Mesenchymal stem cell (in vitro differentiated cells and primary cell): ENCODE measurements around the gene RAE1.

Experiments used
- DNase-seq: peaks from one replicate; pipeline ENCODE4 v3.0.0-alpha.2; 2013
- H2AFZ ChIP-seq: one replicate; pipeline ENCODE4 v1.6.1; 2013; ENCODE audit warnings: low read depth, mild to moderate bottlenecking, control low read depth, inconsistent platforms, low read length, moderate library complexity
- H2AK5ac ChIP-seq: 2 replicates; pipeline ENCODE4 v1.6.1; 2013; ENCODE audit warnings: low read length, moderate library complexity, mild to moderate bottlenecking, inconsistent platforms; ENCODE audit not compliant: severe bottlenecking
- H2BK120ac ChIP-seq: one replicate; pipeline ENCODE4 v1.6.1; 2013; ENCODE audit warnings: low read depth, mild to moderate bottlenecking, inconsistent platforms, low read length, moderate library complexity
- H2BK12ac ChIP-seq, 2 experiments: one replicate each; pipeline ENCODE4 v1.6.1; 2013; ENCODE audit warnings: inconsistent platforms in 2 of 2, low read length in 2 of 2, mild to moderate bottlenecking in 2 of 2, moderate library complexity in 2 of 2, control low read depth in 1 of 2
- H2BK15ac ChIP-seq: one replicate; pipeline ENCODE4 v1.6.1; 2013; ENCODE audit warnings: mild to moderate bottlenecking, low read depth, inconsistent platforms; ENCODE audit not compliant: poor library complexity, severe bottlenecking
- H2BK5ac ChIP-seq: 2 replicates; pipeline ENCODE4 v1.6.1; 2013; ENCODE audit warnings: low read depth, mild to moderate bottlenecking, low read length, control low read depth, inconsistent platforms; ENCODE audit not compliant: poor library complexity, severe bottlenecking
- H3K14ac ChIP-seq, 2 experiments: one replicate each; pipeline ENCODE4 v1.6.1; 2013; ENCODE audit warnings: inconsistent platforms in 2 of 2, low read length in 2 of 2, control low read depth in 1 of 2, mild to moderate bottlenecking in 1 of 2, moderate library complexity in 1 of 2
- H3K18ac ChIP-seq, 2 experiments: one replicate each; pipeline ENCODE4 v1.6.1; 2013; ENCODE audit warnings: inconsistent platforms in 2 of 2, low read length in 2 of 2, control low read depth in 1 of 2, low read depth in 1 of 2, mild to moderate bottlenecking in 1 of 2
- H3K23ac ChIP-seq, 2 experiments: one replicate each; pipeline ENCODE4 v1.6.1; 2013; ENCODE audit warnings: inconsistent platforms in 2 of 2, low read length in 2 of 2, mild to moderate bottlenecking in 2 of 2, moderate library complexity in 2 of 2, control low read depth in 1 of 2
- H3K27ac ChIP-seq: 2 replicates; pipeline ENCODE4 v1.5.1; 2013; ENCODE audit warnings: mild to moderate bottlenecking, moderate library complexity, low read length, control low read depth, inconsistent platforms; ENCODE audit not compliant: poor library complexity, severe bottlenecking
- H3K27me3 ChIP-seq, 2 experiments: 2 replicates each; pipeline versions ENCODE4 v1.6.1 to v1.7.0; 2013; ENCODE audit warnings: low read length in 2 of 2, mild to moderate bottlenecking in 2 of 2, moderate library complexity in 2 of 2, control low read depth in 1 of 2, inconsistent platforms in 1 of 2; ENCODE audit not compliant: control insufficient read depth in 1 of 2, insufficient read depth in 1 of 2
- H3K36me3 ChIP-seq, 2 experiments: 2 replicates each; pipeline versions ENCODE4 v1.6.1 to v1.7.0; 2013; ENCODE audit warnings: low read length in 2 of 2, control low read depth in 1 of 2, inconsistent platforms in 1 of 2, low read depth in 1 of 2, mild to moderate bottlenecking in 1 of 2; ENCODE audit not compliant: insufficient read depth in 2 of 2, control insufficient read depth in 1 of 2
- H3K4ac ChIP-seq, 2 experiments: one replicate each; pipeline ENCODE4 v1.6.1; 2013; ENCODE audit warnings: inconsistent platforms in 2 of 2, low read length in 2 of 2, mild to moderate bottlenecking in 2 of 2, moderate library complexity in 2 of 2, control low read depth in 1 of 2, low read depth in 1 of 2
- H3K4me1 ChIP-seq: 2 replicates; pipeline ENCODE4 v1.6.1; 2013; ENCODE audit warnings: low read depth, low read length, control low read depth; ENCODE audit not compliant: control insufficient read depth, insufficient read depth
- H3K4me2 ChIP-seq: 2 replicates; pipeline ENCODE4 v1.6.1; 2013; ENCODE audit warnings: low read length, mild to moderate bottlenecking, inconsistent platforms; ENCODE audit not compliant: poor library complexity, severe bottlenecking
- H3K4me3 ChIP-seq, 2 experiments: 2 replicates each; pipeline versions ENCODE4 v1.5.1 to v1.7.0; 2013; ENCODE audit warnings: low read length in 2 of 2, mild to moderate bottlenecking in 2 of 2, control low read depth in 1 of 2, low read depth in 1 of 2; ENCODE audit not compliant: insufficient read depth in 1 of 2
- H3K79me1 ChIP-seq: replicated peaks from 2 replicates; pipeline ENCODE4 v1.6.1; 2013; ENCODE audit warnings: mild to moderate bottlenecking, control low read depth, low read length, inconsistent platforms; ENCODE audit not compliant: poor library complexity, severe bottlenecking
- H3K9ac ChIP-seq: 2 replicates; pipeline ENCODE4 v1.7.0; 2013; ENCODE audit warnings: mild to moderate bottlenecking, low read length, moderate library complexity
- H3K9me3 ChIP-seq: 2 replicates; pipeline ENCODE4 v1.7.0; 2013; ENCODE audit warnings: mild to moderate bottlenecking, low read length; ENCODE audit not compliant: control insufficient read depth
- H4K8ac ChIP-seq: one replicate; pipeline ENCODE4 v1.6.1; 2013; ENCODE audit warnings: inconsistent platforms, mild to moderate bottlenecking, low read length, moderate library complexity
- H4K91ac ChIP-seq: one replicate; pipeline ENCODE4 v1.6.1; 2013; ENCODE audit warnings: mild to moderate bottlenecking, low read length, inconsistent platforms
- WGBS: methylation state at CpG from one replicate; pipeline ENCODE4 v1.1.7; 2013; ENCODE audit warnings: mixed read lengths; 5-methylcytosine and 5-hydroxymethylcytosine counted together

RAE1 gene

GRCh38 chr20:57379263-57379647 lies 28.2 kb downstream of the RAE1 start:
- Histone ChIP-seq H3K9ac (no peak overlapping the region), H3K4ac (no peak overlapping the region), H3K4me3 (no peak overlapping the region), H3K14ac (no peak overlapping the region), H2AK5ac (no peak overlapping the region), H3K9me3 (no peaks in the 10 kb centered on the region), H2AFZ (no peak overlapping the region), H4K91ac (no peak overlapping the region), H3K23ac (no peak overlapping the region), H3K27me3 (no peaks in the 10 kb centered on the region), H4K8ac (no peak overlapping the region), H3K4me1 (no peaks in the 10 kb centered on the region), H2BK5ac (no peak overlapping the region), H3K18ac (no peak overlapping the region), H2BK15ac (no peak overlapping the region), H3K36me3 (peaks cover 46 to 65% of the 10 kb centered on the region in 2 experiments), H2BK120ac (no peak overlapping the region), H3K79me1 (peaks cover 31% of the 10 kb centered on the region), H2BK12ac (no peak overlapping the region), H3K4me2 (no peak overlapping the region), H3K27ac (no peak overlapping the region)
- 97% methylated on average over 5 of the region's 5 CpGs for WGBS
- no peak for DNase-seq

- Histone ChIP-seq H2BK15ac (no peak overlapping the region), H3K4ac (no peak overlapping the region), H3K18ac (no peak overlapping the region), H3K4me1 (no peaks in the 10 kb centered on the region), H3K4me3 (no peak overlapping the region), H4K8ac (no peak overlapping the region), H4K91ac (no peak overlapping the region), H3K9ac (no peak overlapping the region), H2AFZ (no peak overlapping the region), H3K27me3 (no peaks in the 10 kb centered on the region), H3K9me3 (no peaks in the 10 kb centered on the region), H3K79me1 (peaks cover 23% of the 10 kb centered on the region), H3K27ac (no peak overlapping the region), H3K4me2 (no peak overlapping the region), H2BK120ac (no peak overlapping the region), H2BK12ac (no peak overlapping the region), H3K23ac (no peak overlapping the region), H3K36me3 (peaks cover 43 to 58% of the 10 kb centered on the region in 2 experiments), H2AK5ac (no peak overlapping the region), H3K14ac (no peak overlapping the region), H2BK5ac (no peak overlapping the region)
- no peak for DNase-seq
- WGBS: 98% methylated on average over 10 of the region's 10 CpGs
Observed at GRCh38 chr20:57380081-57380750, 29.2 kb downstream of the RAE1 start.

GRCh38 chr20:57381596-57382503 lies 30.8 kb downstream of the RAE1 start:
- Histone ChIP-seq H2AFZ (no peak overlapping the region), H2AK5ac (no peak overlapping the region), H3K4me3 (no peak overlapping the region), H2BK12ac (no peak overlapping the region), H3K36me3 (peaks cover 39 to 41% of the 10 kb centered on the region in 2 experiments), H3K4me1 (no peaks in the 10 kb centered on the region), H3K27ac (no peak overlapping the region), H3K4me2 (no peak overlapping the region), H2BK120ac (no peak overlapping the region), H3K9ac (peak overlapping the region; percentile 33), H2BK15ac (no peak overlapping the region), H3K4ac (no peak overlapping the region), H2BK5ac (no peak overlapping the region), H3K9me3 (no peaks in the 10 kb centered on the region), H3K27me3 (no peaks in the 10 kb centered on the region), H3K23ac (no peak overlapping the region), H4K91ac (no peak overlapping the region), H3K18ac (no peak overlapping the region), H4K8ac (no peak overlapping the region), H3K79me1 (peaks cover 12% of the 10 kb centered on the region), H3K14ac (no peak overlapping the region)
- DNase-seq: peak; percentile 68
- 61% methylated on average over 19 of the region's 20 CpGs for WGBS

GRCh38 chr20:57382516-57382915 lies 31.5 kb downstream of the RAE1 start:
- no peak overlapping the region for H3K14ac ChIP-seq

More at GRCh38 chr20:57382516-57382915, 31.5 kb downstream of the RAE1 start:
- H4K8ac ChIP-seq: no peak overlapping the region
- H2AK5ac ChIP-seq: no peak overlapping the region
- H3K4ac ChIP-seq: no peak overlapping the region
- H3K23ac ChIP-seq: no peak overlapping the region
- H2BK120ac ChIP-seq: no peak overlapping the region
- no peak overlapping the region for H3K18ac ChIP-seq
- H2BK12ac ChIP-seq: no peak overlapping the region
- no peak overlapping the region for H3K27ac ChIP-seq
- no peak overlapping the region for H2AFZ ChIP-seq
- no peak overlapping the region for H3K4me3 ChIP-seq
- peak overlapping the region; percentile 33 for H3K9ac ChIP-seq
- H3K79me1 ChIP-seq: peaks cover 11% of the 10 kb centered on the region
- WGBS: 89% methylated on average over 5 of the region's 5 CpGs
- no peak overlapping the region for H3K4me2 ChIP-seq
- no peaks in the 10 kb centered on the region for H3K27me3 ChIP-seq
- H2BK5ac ChIP-seq: no peak overlapping the region
- H2BK15ac ChIP-seq: no peak overlapping the region
- DNase-seq: no peak
- H3K4me1 ChIP-seq: no peaks in the 10 kb centered on the region
- no peaks in the 10 kb centered on the region for H3K9me3 ChIP-seq
- no peak overlapping the region for H4K91ac ChIP-seq
- H3K36me3 ChIP-seq: peaks cover 33 to 35% of the 10 kb centered on the region in 2 experiments
